Right lobe of liver (tissue), 6 donors: ENCODE data around the gene KIAA0825. TPM values are rescaled to one million over a fixed set of nuclear protein-coding genes. Genes with fewer than 3 reads are reported as not detected.

Source experiments
- ATAC-seq, 4 donors: fragments of 200-7000 bp; cut with Tn5 transposase; one replicate each; pipeline ENCODE4 v1.9.1; 2020; ENCODE audit warnings: mild to moderate bottlenecking in 4 of 4, moderate library complexity in 4 of 4
- DNase-seq, 3 donors: peaks; one replicate each; pipeline ENCODE4 v3.0.0-alpha.2; 2020
- H3K27ac ChIP-seq, 3 donors: fragments of 200-600 bp; one replicate each; pipeline ENCODE4 v1.8.0; 2022
- H3K27me3 ChIP-seq, 2 donors: fragments of 200-600 bp; one replicate each; pipeline ENCODE4 v1.8.0; 2022
- H3K36me3 ChIP-seq, 4 donors: fragments of 200-600 bp; sonication (generic) in 1 of 4; one replicate each; pipeline versions ENCODE4 v1.5.1 to v1.8.0; 2017 to 2022; ENCODE audit warnings: control low read depth in 1 of 4
- H3K4me1 ChIP-seq, 4 donors: fragments of 200-600 bp; sonication (generic) in 1 of 4; one replicate each; pipeline versions ENCODE4 v1.5.1 to v1.8.0; 2017 to 2022; ENCODE audit warnings: control low read depth in 1 of 4
- H3K4me3 ChIP-seq, 3 donors: fragments of 200-600 bp; one replicate each; pipeline ENCODE4 v1.8.0; 2022
- H3K9me3 ChIP-seq, 4 donors: fragments of 200-600 bp; sonication (generic) in 1 of 4; one replicate each; pipeline versions ENCODE4 v1.5.1 to v1.8.0; 2017 to 2022; ENCODE audit warnings: control low read depth in 1 of 4
- CTCF ChIP-seq, 4 donors: fragments of 200-600 bp in 3 of 4; fragments of 450-650 bp in 1 of 4; IDR thresholded peaks; one replicate each; pipeline versions ENCODE4 v1.5.1 to v1.8.0; 2016 to 2022; ENCODE audit warnings: antibody characterized with exemption in 4 of 4, mild to moderate bottlenecking in 2 of 4
- POLR2A ChIP-seq: fragments of 450-650 bp; IDR thresholded peaks from one replicate; pipeline ENCODE4 v1.6.1; 2017; ENCODE audit warnings: antibody characterized with exemption, mild to moderate bottlenecking
- WGBS: methylation state at CpG from one replicate; pipeline ENCODE4 v1.1.6; 2018; ENCODE audit warnings: low coverage, low lambda C conversion rate; ENCODE audit not compliant: insufficient coverage; ENCODE audit errors: missing lambda C conversion rate; 5-methylcytosine and 5-hydroxymethylcytosine counted together
- intact Hi-C, 2 donors: fragments of 100-400 bp; cut with DNase I; formaldehyde crosslinking; loops; one replicate each; pipeline versions ENCODE4 v1.11.2 to v1.14.1; 2022
- total RNA-seq, 6 experiments: library from RNA; depleted of rRNA in 2 of 6; stranded (reverse); fragments of >200 nt in 2 of 6; fragmentation: NEBNext Ultra II Directional in 3 of 6; extraction: Animal tissue kit (Norgen Biotek cat#: 25700) in 3 of 6; gene quantifications; one replicate each; pipeline versions ENCODE4 v1.1.0 to v1.2.4, GENCODE V29; 2016 to 2023
- donor health status: DM: no; HTN: yes; CAD: no.
- donor health status: DM: no; HTN: no; CAD: no.
- donor health status: DM: no; HTN: no; CAD: no.
- donor health status: DM: no; HTN: yes; CAD: no.
- donor health status: DM: no; HTN: yes; CAD: no.

KIAA0825 gene
- total RNA-seq, 6 experiments from 2014 or later: 0.86 to 3.2 (median 1.7) TPM

GRCh38 chr5:94192658-94193391, 425.6 kb downstream of the KIAA0825 start:
- Histone ChIP-seq H3K9me3 (no peaks in the 10 kb centered on the region), H3K4me3 (no peak overlapping the region), H3K4me1 (no peaks in the 10 kb centered on the region), H3K36me3 (no peaks in the 10 kb centered on the region), H3K27ac (no peak overlapping the region), H3K27me3 (no peaks in the 10 kb centered on the region)
- 90% methylated on average over 2 of the region's 3 CpGs for WGBS
- no peak for ATAC-seq
- TF ChIP-seq POLR2A: no peak
- TF ChIP-seq CTCF (IDR thresholded peaks at IDR 0.05): no peak
- no peak for DNase-seq
- intact Hi-C loops: no loop called here

- no peaks in the 10 kb centered on the region for H3K4me1 ChIP-seq
- ATAC-seq: no peak
- no peaks in the 10 kb centered on the region for H3K36me3 ChIP-seq
- no peak for DNase-seq
- no peaks in the 10 kb centered on the region for H3K27me3 ChIP-seq
- 70% methylated on average over 2 of the region's 2 CpGs for WGBS
- no peak overlapping the region for H3K27ac ChIP-seq
- no peaks in the 10 kb centered on the region for H3K9me3 ChIP-seq
- intact Hi-C loops: no loop called here
- no peak overlapping the region for H3K4me3 ChIP-seq
- TF ChIP-seq POLR2A (no peak), CTCF (IDR thresholded peaks at IDR 0.05) (no peak)
Measured at GRCh38 chr5:94191604-94192003, 426.8 kb downstream of the KIAA0825 start.

GRCh38 chr5:94188725-94189124, 429.7 kb downstream of the KIAA0825 start:
- Histone ChIP-seq H3K27me3 (no peaks in the 10 kb centered on the region), H3K36me3 (no peaks in the 10 kb centered on the region), H3K27ac (no peak overlapping the region), H3K9me3 (no peaks in the 10 kb centered on the region), H3K4me1 (no peaks in the 10 kb centered on the region), H3K4me3 (no peak overlapping the region)
- no peak for ATAC-seq
- DNase-seq: no peak
- TF ChIP-seq CTCF (IDR thresholded peaks at IDR 0.05): no peak
- 58% methylated on average over 2 of the region's 2 CpGs for WGBS
- intact Hi-C loops: no loop called here

- 57% methylated on average over 1 of the region's 1 CpG for WGBS
- no peak overlapping the region for H3K27ac ChIP-seq
- no peaks in the 10 kb centered on the region for H3K4me1 ChIP-seq
- intact Hi-C loops: no loop called here
- no peak for TF ChIP-seq POLR2A
- TF ChIP-seq CTCF (IDR thresholded peaks at IDR 0.05): no peak
- no peaks in the 10 kb centered on the region for H3K27me3 ChIP-seq
- no peaks in the 10 kb centered on the region for H3K36me3 ChIP-seq
- H3K4me3 ChIP-seq: no peak overlapping the region
- no peak for DNase-seq
- no peak for ATAC-seq
- no peaks in the 10 kb centered on the region for H3K9me3 ChIP-seq
Measured at GRCh38 chr5:94184870-94185269, 433.5 kb downstream of the KIAA0825 start.
